Mucosa of rectum (tissue), 2 donors: ENCODE data around the gene HBZ.
"Not testable (repeated sequence)": the region's sequence is repeated elsewhere in the genome, so short reads cannot be mapped to it uniquely, and the experiment has no call there.

Source experiments
- H3K27ac ChIP-seq, 2 donors: one replicate each; pipeline ENCODE4 v1.7.0; 2013; ENCODE audit warnings: inconsistent platforms in 2 of 2, low read depth in 2 of 2, low read length in 2 of 2
- H3K27me3 ChIP-seq, 2 donors: one replicate each; pipeline ENCODE4 v1.7.0; 2013; ENCODE audit warnings: low read length in 2 of 2; ENCODE audit not compliant: control insufficient read depth in 2 of 2, insufficient read depth in 2 of 2
- H3K36me3 ChIP-seq, 2 donors: one replicate each; pipeline ENCODE4 v1.7.0; 2013; ENCODE audit warnings: low read length in 2 of 2; ENCODE audit not compliant: control insufficient read depth in 2 of 2, insufficient read depth in 2 of 2
- H3K4me1 ChIP-seq, 2 donors: one replicate each; pipeline ENCODE4 v1.7.0; 2013; ENCODE audit warnings: low read length in 2 of 2, mild to moderate bottlenecking in 1 of 2; ENCODE audit not compliant: control insufficient read depth in 2 of 2, insufficient read depth in 2 of 2
- H3K4me3 ChIP-seq, 2 donors: one replicate each; pipeline ENCODE4 v1.7.0; 2013; ENCODE audit warnings: low read length in 2 of 2
- H3K9ac ChIP-seq, 2 donors: one replicate each; pipeline ENCODE4 v1.7.0; 2013; ENCODE audit warnings: low read length in 2 of 2, low read depth in 1 of 2, mild to moderate bottlenecking in 1 of 2
- H3K9me3 ChIP-seq, 2 donors: one replicate each; pipeline ENCODE4 v1.7.0; 2013; ENCODE audit warnings: low read length in 2 of 2; ENCODE audit not compliant: control insufficient read depth in 2 of 2
- donor health status: healthy.
- donor health status: Normal muscosa, but diverticular disease.

Gene HBZ

DNA sequence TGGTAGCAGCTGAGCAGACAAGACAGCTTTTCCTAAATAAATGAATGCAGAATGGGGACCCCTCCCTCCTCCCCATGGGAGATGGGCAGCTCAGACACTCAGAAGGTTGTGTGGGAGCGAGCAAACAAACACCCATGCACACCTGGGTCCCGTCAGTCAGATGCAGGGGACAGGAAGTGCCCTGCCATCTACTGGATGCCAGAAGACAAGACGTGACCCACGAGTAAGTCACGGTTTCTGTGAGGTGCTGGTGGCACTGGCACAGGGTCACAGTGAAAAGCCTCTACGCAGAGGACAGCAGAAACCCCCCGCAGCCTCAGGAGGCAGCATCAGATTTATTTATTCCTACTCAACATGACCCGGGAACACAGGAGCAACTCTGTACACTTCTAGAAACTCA lies 36.2 kb downstream of the HBZ start:
- no peak overlapping the region for H3K9ac ChIP-seq
- H3K27ac ChIP-seq: no peak overlapping the region

DNA sequence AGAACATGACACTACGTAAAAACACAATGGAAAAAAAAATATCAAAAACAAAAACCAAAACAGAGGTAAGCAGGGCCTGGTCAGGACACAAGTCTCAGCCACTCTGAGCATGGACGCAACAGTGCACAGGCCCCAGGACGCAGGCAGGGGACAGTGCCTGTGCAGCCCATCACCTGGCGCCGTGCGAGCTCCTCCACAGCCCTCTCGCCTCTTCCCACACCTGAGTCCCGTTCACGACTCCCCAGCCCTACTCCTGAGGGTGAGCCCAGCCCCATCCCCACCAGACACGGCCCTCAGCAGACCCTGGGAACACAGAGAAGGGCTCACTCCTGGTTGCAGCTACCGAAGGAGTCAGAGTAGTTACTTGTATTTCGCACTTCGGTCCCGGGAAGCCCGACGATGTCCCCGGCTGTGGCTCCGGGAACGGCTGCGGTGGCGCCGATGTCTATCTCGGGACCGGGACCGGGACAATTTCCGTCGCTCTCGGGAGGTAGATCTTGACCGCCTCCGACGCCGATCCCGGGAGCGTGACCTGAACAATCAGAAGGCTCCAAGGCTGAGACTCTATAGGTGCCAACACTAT lies 37.3 kb downstream of the HBZ start:
- Histone ChIP-seq H3K36me3 (peaks cover 47 to 61% of the 10 kb centered on the region in 2 donors), H3K4me1 (no peaks in the 10 kb centered on the region), H3K9ac (no peak overlapping the region), H3K9me3 (no peaks in the 10 kb centered on the region), H3K4me3 (no peak overlapping the region), H3K27ac (no peak overlapping the region), H3K27me3 (no peaks in the 10 kb centered on the region)

More for the DNA sequence above, 36.2 kb downstream of the HBZ start:
- Histone ChIP-seq H3K4me1 (peaks cover 0 to 3% of the 10 kb centered on the region in 2 donors), H3K9me3 (no peaks in the 10 kb centered on the region), H3K27me3 (no peaks in the 10 kb centered on the region), H3K36me3 (peaks cover 44 to 53% of the 10 kb centered on the region in 2 donors), H3K4me3 (no peak overlapping the region)

DNA sequence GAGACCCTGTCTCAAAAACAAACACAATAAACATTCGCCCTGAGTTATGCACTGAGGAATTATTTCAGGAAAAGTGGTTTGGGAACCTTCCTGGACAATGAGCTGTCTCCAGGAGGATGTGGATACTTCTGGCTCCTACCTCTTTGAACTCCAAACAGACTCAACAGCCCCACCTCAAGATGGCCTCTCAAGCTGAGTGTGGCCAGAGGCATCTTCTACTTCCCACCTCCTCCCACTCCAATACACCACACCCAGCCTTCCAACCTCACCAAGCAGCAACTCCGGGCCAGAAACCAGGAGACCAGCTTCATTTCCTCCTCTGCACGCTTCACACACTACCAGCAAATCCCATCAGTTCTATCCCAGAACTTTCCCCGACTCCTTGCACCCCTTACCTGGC lies 39.4 kb downstream of the HBZ start:
- H3K4me1 ChIP-seq: no peaks in the 10 kb centered on the region
- H3K27me3 ChIP-seq: no peaks in the 10 kb centered on the region
- no peak overlapping the region for H3K4me3 ChIP-seq
- H3K27ac ChIP-seq: no peak overlapping the region
- peaks cover 56 to 75% of the 10 kb centered on the region in 2 donors for H3K36me3 ChIP-seq
- H3K9ac ChIP-seq: no peak overlapping the region
- no peaks in the 10 kb centered on the region for H3K9me3 ChIP-seq

DNA sequence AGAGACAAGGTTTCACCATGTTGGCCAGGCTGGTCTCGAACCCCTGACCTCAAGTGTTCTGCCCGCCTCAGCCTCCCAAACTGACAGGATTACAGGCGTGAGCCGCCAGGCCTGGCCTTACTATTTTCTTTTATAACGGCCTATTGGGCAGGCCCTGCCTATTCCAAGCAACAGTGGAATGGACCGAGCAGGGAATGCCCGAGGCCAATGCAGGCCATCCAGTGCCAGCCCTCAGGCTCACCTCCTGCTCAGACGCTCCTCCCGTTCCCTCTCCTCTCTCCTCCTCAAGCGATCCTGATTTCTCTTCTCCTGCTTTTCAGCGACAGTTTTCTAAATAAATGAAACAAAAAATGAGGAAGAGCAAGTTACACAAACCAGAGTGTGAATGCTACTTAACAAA lies 40.2 kb downstream of the HBZ start:
- Histone ChIP-seq H3K4me3 (no peak overlapping the region), H3K27ac (no peak overlapping the region), H3K4me1 (no peaks in the 10 kb centered on the region), H3K36me3 (peaks cover 53 to 76% of the 10 kb centered on the region in 2 donors), H3K9me3 (no peaks in the 10 kb centered on the region), H3K27me3 (no peaks in the 10 kb centered on the region), H3K9ac (no peak overlapping the region)

GRCh38 chr16:193441-193840 lies 41.0 kb downstream of the HBZ start:
- no peaks in the 10 kb centered on the region for H3K9me3 ChIP-seq
- no peak overlapping the region for H3K27ac ChIP-seq
- no peak overlapping the region for H3K4me3 ChIP-seq
- no peaks in the 10 kb centered on the region for H3K4me1 ChIP-seq
- no peak overlapping the region for H3K9ac ChIP-seq
- H3K27me3 ChIP-seq: no peaks in the 10 kb centered on the region
- peaks cover 52 to 78% of the 10 kb centered on the region in 2 donors for H3K36me3 ChIP-seq

- Histone ChIP-seq H3K9ac (no peak overlapping the region), H3K4me3 (no peak overlapping the region), H3K27me3 (no peaks in the 10 kb centered on the region), H3K9me3 (no peaks in the 10 kb centered on the region), H3K36me3 (peaks cover 49 to 78% of the 10 kb centered on the region in 2 donors), H3K4me1 (no peaks in the 10 kb centered on the region), H3K27ac (no peak overlapping the region)
These were observed 42.1 kb downstream of the HBZ start for GRCh38 chr16:194516-194915.

DNA sequence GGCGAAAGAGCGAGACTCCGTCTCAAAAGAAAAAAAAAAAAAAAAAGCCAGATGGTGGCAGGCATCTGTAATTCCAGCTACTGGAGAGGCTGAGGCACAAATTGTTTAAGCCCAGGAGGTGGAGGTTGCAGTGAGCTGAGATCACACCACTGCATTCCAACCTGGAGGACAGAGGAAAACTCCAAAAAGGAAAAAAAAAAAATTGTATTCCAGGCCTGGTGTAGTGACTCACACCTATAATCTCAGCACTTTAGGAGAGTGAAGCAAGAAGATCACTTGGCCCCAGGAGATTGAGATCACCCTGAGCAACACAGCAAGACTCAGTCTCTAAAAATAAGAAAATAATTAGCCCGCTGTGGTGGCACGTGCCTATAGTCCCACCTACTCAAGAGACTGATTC lies 47.9 kb downstream of the HBZ start:
- H3K36me3 ChIP-seq: peaks cover 31 to 53% of the 10 kb centered on the region in 2 donors
- no peak overlapping the region for H3K27ac ChIP-seq
- H3K9me3 ChIP-seq: no peaks in the 10 kb centered on the region
- H3K27me3 ChIP-seq: no peaks in the 10 kb centered on the region
- no peak overlapping the region for H3K4me3 ChIP-seq
- H3K9ac ChIP-seq: no peak overlapping the region
- no peaks in the 10 kb centered on the region for H3K4me1 ChIP-seq

DNA sequence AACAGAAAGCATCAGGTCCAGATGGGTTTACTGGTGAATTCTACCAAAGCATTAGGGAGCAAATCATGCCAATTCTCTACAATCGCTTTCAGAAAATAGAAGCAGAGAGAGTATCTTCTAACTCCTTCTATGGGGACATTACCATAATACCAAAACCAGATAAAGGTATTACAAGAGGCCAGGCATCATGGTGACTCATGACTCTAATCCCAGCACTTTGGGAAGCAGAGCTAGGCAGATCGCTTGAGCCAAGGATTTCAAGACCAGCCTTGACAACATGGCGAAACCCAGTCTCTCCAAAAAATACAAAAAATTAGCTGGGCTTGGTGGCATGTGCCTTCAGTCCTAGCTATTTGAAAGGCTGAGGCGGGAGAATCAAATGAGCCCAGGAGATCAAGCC lies 50.8 kb downstream of the HBZ start:
- H3K4me3 ChIP-seq: no peak overlapping the region
- H3K4me1 ChIP-seq: no peaks in the 10 kb centered on the region
- no peaks in the 10 kb centered on the region for H3K27me3 ChIP-seq
- H3K9ac ChIP-seq: no peak overlapping the region
- H3K27ac ChIP-seq: no peak overlapping the region
- H3K9me3 ChIP-seq: no peaks in the 10 kb centered on the region
- H3K36me3 ChIP-seq: peaks cover 46 to 57% of the 10 kb centered on the region in 2 donors

GRCh38 chr16:204046-204445 lies 51.6 kb downstream of the HBZ start:
- H3K4me1 ChIP-seq, H3K27ac ChIP-seq, H3K4me3 ChIP-seq, H3K27me3 ChIP-seq, H3K9me3 ChIP-seq, H3K9ac ChIP-seq: not testable (repeated sequence)
- peaks cover 42 to 52% of the 10 kb centered on the region in 2 donors for H3K36me3 ChIP-seq
